IPS DF 4.7 (cell line): ENCODE results near the gene ATP10B.
"Not testable (repeated sequence)": the region's sequence is repeated elsewhere in the genome, so short reads cannot be mapped to it uniquely, and the experiment has no call there.

Source experiments
- DNase-seq: peaks from one replicate; pipeline ENCODE4 v3.0.0-alpha.2; 2013; ENCODE audit warnings: low spot score; ENCODE audit errors: extremely low read depth

The ATP10B gene

GRCh38 chr5:160852049-160852448, at the start of gene ATP10B:
Gene ATP10B, minus strand, starts transcription at chr5:160852211. Its CDS starts 164,137 bp downstream, at chr5:160688074.
- DNase-seq: no peak

GRCh38 chr5:160901656-160902055, 49.6 kb upstream of the ATP10B start:
- DNase-seq: no peak

- no peak for DNase-seq
These were observed 47.7 kb upstream of the ATP10B start for GRCh38 chr5:160899735-160900134.

- not testable (repeated sequence) for DNase-seq
These were observed 41.4 kb upstream of the ATP10B start for GRCh38 chr5:160893180-160893964.

- DNase-seq: no peak
These were observed 35.8 kb upstream of the ATP10B start for GRCh38 chr5:160887780-160888179.

GRCh38 chr5:160873560-160874200, 21.7 kb upstream of the ATP10B start:
- not testable (repeated sequence) for DNase-seq

- no peak for DNase-seq
These were observed 18.0 kb upstream of the ATP10B start for GRCh38 chr5:160869989-160870521.

- no peak for DNase-seq
These were observed 16.0 kb upstream of the ATP10B start for GRCh38 chr5:160867976-160868375.

GRCh38 chr5:160851451-160851850, 560 bp downstream of the ATP10B start:
- no peak for DNase-seq

GRCh38 chr5:160850421-160850820, 1.6 kb downstream of the ATP10B start:
- no peak for DNase-seq

GRCh38 chr5:160847526-160848085, 4.4 kb downstream of the ATP10B start:
- DNase-seq: no peak

GRCh38 chr5:160846642-160847041, 5.4 kb downstream of the ATP10B start:
- DNase-seq: no peak

- no peak for DNase-seq
These were observed 7.8 kb downstream of the ATP10B start for GRCh38 chr5:160844177-160844576.

- DNase-seq: no peak
These were observed 8.8 kb downstream of the ATP10B start for GRCh38 chr5:160843240-160843639.

- DNase-seq: no peak
These were observed 14.0 kb downstream of the ATP10B start for GRCh38 chr5:160837749-160838593.

GRCh38 chr5:160837211-160837610, 14.8 kb downstream of the ATP10B start:
- DNase-seq: no peak

GRCh38 chr5:160835818-160836528, 16.0 kb downstream of the ATP10B start:
- no peak for DNase-seq

GRCh38 chr5:160835376-160835775, 16.6 kb downstream of the ATP10B start:
- DNase-seq: no peak

GRCh38 chr5:160833806-160834205, 18.2 kb downstream of the ATP10B start:
- DNase-seq: no peak

GRCh38 chr5:160831801-160832200, 20.2 kb downstream of the ATP10B start:
- no peak for DNase-seq
